Liver (tissue), 9 donors: Measurements from ENCODE around the gene CDCP2. TPM values are rescaled to one million over a fixed set of nuclear protein-coding genes. Genes with fewer than 3 reads are reported as not detected.

Experiments
- DNase-seq: peaks from one replicate; pipeline ENCODE4 v3.0.0-alpha.2; 2017; ENCODE audit warnings: low spot score
- H3K27ac ChIP-seq, 2 donors: one replicate each; pipeline ENCODE4 v1.7.0; 2013; ENCODE audit warnings: inconsistent platforms in 2 of 2, low read length in 2 of 2, control low read depth in 1 of 2, low read depth in 1 of 2, mild to moderate bottlenecking in 1 of 2
- H3K27me3 ChIP-seq, 4 donors: one replicate each; pipeline versions ENCODE4 v1.6.1 to v1.7.0; 2013; ENCODE audit warnings: low read length in 3 of 4, inconsistent platforms in 1 of 4, mild to moderate bottlenecking in 1 of 4, moderate library complexity in 1 of 4; ENCODE audit not compliant: control insufficient read depth in 4 of 4, insufficient read depth in 4 of 4
- H3K36me3 ChIP-seq, 4 donors: one replicate each; pipeline versions ENCODE4 v1.6.1 to v1.7.0; 2013; ENCODE audit warnings: low read length in 3 of 4, mild to moderate bottlenecking in 3 of 4, low read depth in 1 of 4, moderate library complexity in 1 of 4; ENCODE audit not compliant: control insufficient read depth in 4 of 4, insufficient read depth in 3 of 4
- H3K4me1 ChIP-seq, 4 donors: one replicate each; pipeline versions ENCODE4 v1.6.1 to v1.7.0; 2013; ENCODE audit warnings: low read length in 3 of 4, mild to moderate bottlenecking in 3 of 4, moderate library complexity in 1 of 4; ENCODE audit not compliant: control insufficient read depth in 4 of 4, insufficient read depth in 4 of 4
- H3K4me3 ChIP-seq, 3 donors: one replicate each; pipeline versions ENCODE4 v1.6.1 to v1.7.0; 2013; ENCODE audit warnings: low read length in 3 of 3, control low read depth in 1 of 3, low read depth in 1 of 3, mild to moderate bottlenecking in 1 of 3
- H3K9ac ChIP-seq, 2 donors: one replicate each; pipeline ENCODE4 v1.7.0; 2013; ENCODE audit warnings: low read length in 2 of 2, mild to moderate bottlenecking in 2 of 2, moderate library complexity in 2 of 2, control low read depth in 1 of 2, low read depth in 1 of 2
- H3K9me3 ChIP-seq, 4 donors: one replicate each; pipeline versions ENCODE4 v1.6.1 to v1.7.0; 2013; ENCODE audit warnings: low read length in 3 of 4; ENCODE audit not compliant: control insufficient read depth in 4 of 4
- ATF3 ChIP-seq: IDR thresholded peaks from 2 replicates; pipeline ENCODE4 v1.6.1; 2016; ENCODE audit warnings: antibody characterized with exemption
- CTCF ChIP-seq: fragments of 150-350 bp; IDR thresholded peaks from 2 replicates; pipeline ENCODE4 v1.5.1; 2017; ENCODE audit warnings: improper control_type of control experiment, low read depth, low read length; ENCODE audit not compliant: missing input control
- EGR1 ChIP-seq, 2 donors: IDR thresholded peaks; 2 replicates each; pipeline ENCODE4 v1.6.1; 2016 to 2018; ENCODE audit warnings: antibody characterized with exemption in 2 of 2, low read depth in 2 of 2
- FOXA1 ChIP-seq: IDR thresholded peaks from 2 replicates; pipeline ENCODE4 v1.6.1; 2016; ENCODE audit warnings: antibody characterized with exemption
- FOXA2 ChIP-seq: IDR thresholded peaks from 2 replicates; pipeline ENCODE4 v1.6.1; 2016; ENCODE audit warnings: antibody characterized with exemption
- GABPA ChIP-seq, 2 donors: IDR thresholded peaks in 1 of 2; conservative IDR thresholded peaks in 1 of 2; 2 replicates each; pipeline ENCODE4 v1.6.1; 2016; ENCODE audit warnings: antibody characterized with exemption in 2 of 2, mild to moderate bottlenecking in 1 of 2, moderate library complexity in 1 of 2
- HNF4A ChIP-seq, 2 donors: conservative IDR thresholded peaks; 2 replicates each; pipeline ENCODE4 v1.6.1; 2016; ENCODE audit warnings: antibody characterized with exemption in 2 of 2, mild to moderate bottlenecking in 2 of 2
- HNF4G ChIP-seq: IDR thresholded peaks from 2 replicates; pipeline ENCODE4 v1.6.1; 2016; ENCODE audit warnings: antibody characterized with exemption
- JUND ChIP-seq, 2 donors: IDR thresholded peaks; 2 replicates each; pipeline ENCODE4 v1.6.1; 2016; ENCODE audit warnings: antibody characterized with exemption in 2 of 2
- MAX ChIP-seq: IDR thresholded peaks from 2 replicates; pipeline ENCODE4 v1.6.1; 2016; ENCODE audit warnings: antibody characterized with exemption
- NR2F2 ChIP-seq: IDR thresholded peaks from 2 replicates; pipeline ENCODE4 v1.6.1; 2016; ENCODE audit warnings: antibody characterized with exemption
- RAD21 ChIP-seq, 2 donors: IDR thresholded peaks; 2 replicates each; pipeline ENCODE4 v1.6.1; 2016; ENCODE audit warnings: antibody characterized with exemption in 2 of 2, mild to moderate bottlenecking in 2 of 2
- REST ChIP-seq: IDR thresholded peaks from 2 replicates; pipeline ENCODE4 v1.6.1; 2016; ENCODE audit warnings: antibody characterized with exemption, mild to moderate bottlenecking
- RXRA ChIP-seq, 2 donors: IDR thresholded peaks; 2 replicates each; pipeline ENCODE4 v1.6.1; 2017 to 2018; ENCODE audit warnings: antibody characterized with exemption in 2 of 2, mild to moderate bottlenecking in 1 of 2
- SP1 ChIP-seq: IDR thresholded peaks from 2 replicates; pipeline ENCODE4 v1.6.1; 2018; ENCODE audit warnings: antibody characterized with exemption, mild to moderate bottlenecking
- TAF1 ChIP-seq: conservative IDR thresholded peaks from 2 replicates; pipeline ENCODE4 v1.6.1; 2016; ENCODE audit warnings: antibody characterized with exemption, mild to moderate bottlenecking
- YY1 ChIP-seq: IDR thresholded peaks from 2 replicates; pipeline ENCODE4 v1.6.1; 2016; ENCODE audit warnings: antibody characterized with exemption, mild to moderate bottlenecking
- ZBTB33 ChIP-seq: IDR thresholded peaks from 2 replicates; pipeline ENCODE4 v1.6.1; 2016; ENCODE audit warnings: antibody characterized with exemption
- WGBS: extraction: QIAGEN DNeasy Blood & Tissue Kit; methylation state at CpG from one replicate; pipeline ENCODE4 v1.1.7; 2013; 5-methylcytosine and 5-hydroxymethylcytosine counted together
- polyA plus RNA-seq, 2 donors: library from polyadenylated mRNA; stranded (reverse) in 1 of 2; unstranded in 1 of 2; fragments of 200-250 nt in 1 of 2; fragments of >200 nt in 1 of 2; fragmentation: Nextera tagmentation in 1 of 2; extraction: Ambion mirVana in 1 of 2; gene quantifications; one replicate each; pipeline versions ENCODE4 v1.2.1 to v1.2.3, GENCODE V29; 2013 to 2015
- total RNA-seq, 2 donors: library from RNA; depleted of rRNA; stranded (reverse); fragments of >200 nt; gene quantifications; one replicate each; pipeline ENCODE4 v1.2.3, GENCODE V29; 2014
- donor health status: healthy.
- donor health status: healthy.
- donor health status: healthy.
- donor health status: healthy.
- donor health status: healthy.

The CDCP2 gene
- total and polyA plus RNA-seq, 4 donors = under 0.01 TPM; not detected in 3

GRCh38 chr1:54120698-54121481, 31.9 kb downstream of the CDCP2 start:
- H3K36me3 ChIP-seq = no peaks in the 10 kb centered on the region
- H3K4me1 ChIP-seq = peaks cover 1 to 11% (median 5%) of the 10 kb centered on the region in 4 donors
- no peak overlapping the region for H3K9ac ChIP-seq
- H3K4me3 ChIP-seq = no peak overlapping the region
- no peaks in the 10 kb centered on the region for H3K27me3 ChIP-seq
- TF ChIP-seq CTCF (no peak), REST (no peak), SP1 (no peak), FOXA1 (no peak), HNF4A (conservative IDR thresholded peaks at IDR 0.05) (no peak), GABPA (IDR thresholded peaks at IDR 0.05 in 1 of 2, conservative IDR thresholded peaks at IDR 0.05 in 1 of 2) (no peak), RAD21 (IDR thresholded peaks at IDR 0.05) (no peak), ZBTB33 (no peak), YY1 (no peak), JUND (IDR thresholded peaks at IDR 0.05) (no peak), MAX (no peak), EGR1 (IDR thresholded peaks at IDR 0.05; ENCODE audit: low read depth in 2 of 2) (no peak), RXRA (IDR thresholded peaks at IDR 0.05) (no peak), ATF3 (no peak), NR2F2 (no peak), HNF4G (no peak), TAF1 (no peak), FOXA2 (no peak)
- H3K27ac ChIP-seq = no peak overlapping the region
- no peak for DNase-seq
- no peaks in the 10 kb centered on the region for H3K9me3 ChIP-seq
- 68% methylated on average over 33 of the region's 33 CpGs for WGBS
